ENCODE data around the gene SLC2A4.
A peak's percentile ranks its signal among the peaks of the same experiment; 100 is the strongest.

Gene SLC2A4

DNA sequence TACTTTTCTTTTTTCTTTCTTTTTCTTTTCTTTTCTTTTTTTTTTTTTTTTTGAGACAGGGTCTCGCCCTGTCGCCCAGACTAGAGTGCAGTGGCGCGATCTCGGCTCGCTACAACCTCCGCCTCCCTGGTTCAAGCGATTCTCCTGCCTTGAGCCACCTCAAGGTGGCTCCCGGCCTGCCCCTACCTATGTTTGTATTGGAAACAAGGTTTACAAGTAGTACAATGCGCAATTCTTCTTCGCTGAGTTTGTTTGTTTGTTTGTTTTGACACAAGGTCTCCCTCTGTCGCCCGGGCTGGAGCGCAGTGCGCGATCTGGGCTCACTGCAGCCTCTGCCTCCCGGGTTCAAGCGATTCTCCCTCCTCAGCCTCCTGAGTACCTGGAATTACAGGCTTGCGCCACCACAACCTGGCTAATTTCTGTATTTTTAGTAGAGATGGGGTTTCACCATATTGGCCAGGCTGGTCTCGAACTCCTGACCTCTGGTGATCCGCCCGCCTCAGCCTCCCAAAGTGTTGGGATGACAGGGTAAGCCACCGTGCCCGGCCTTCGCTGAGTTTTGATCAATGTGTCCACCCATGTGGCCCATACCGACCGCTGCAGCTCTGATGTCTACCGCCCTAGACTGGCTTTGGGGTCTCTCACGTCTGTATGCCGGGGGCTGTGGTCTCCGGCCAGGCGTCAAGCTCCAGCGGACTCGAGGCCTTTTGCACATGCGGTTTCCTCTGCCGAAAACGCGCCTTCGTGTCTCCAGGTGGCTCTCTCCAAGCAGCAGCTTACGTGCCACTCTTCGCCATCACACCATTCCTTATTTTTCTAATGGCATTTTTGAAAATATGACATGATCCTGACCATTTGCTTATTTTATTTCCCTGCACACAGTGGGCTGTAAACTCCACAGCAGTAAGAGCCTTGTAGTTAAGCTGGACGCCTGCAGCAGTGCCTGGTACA lies 14.0 kb downstream of the SLC2A4 start:
- Histone ChIP-seq H3K4me1 (ENCODE audit: control insufficient read depth, low read depth, low read length) (peaks cover 7% of the 10 kb centered on the region), H3K9me3 (ENCODE audit: control insufficient read depth, low read depth, low read length) (no peaks in the 10 kb centered on the region), H3K9ac (ENCODE audit: low read length) (no peak overlapping the region), H3K36me3 (ENCODE audit: control insufficient read depth, low read depth, low read length) (no peaks in the 10 kb centered on the region), H3K27me3 (ENCODE audit: control insufficient read depth, insufficient read depth, low read length) (peaks cover 47% of the 10 kb centered on the region), H3K27ac (ENCODE audit: low read length) (no peak overlapping the region), H3K4me3 (ENCODE audit: low read length) (peak overlapping the region; percentile 47)

DNA sequence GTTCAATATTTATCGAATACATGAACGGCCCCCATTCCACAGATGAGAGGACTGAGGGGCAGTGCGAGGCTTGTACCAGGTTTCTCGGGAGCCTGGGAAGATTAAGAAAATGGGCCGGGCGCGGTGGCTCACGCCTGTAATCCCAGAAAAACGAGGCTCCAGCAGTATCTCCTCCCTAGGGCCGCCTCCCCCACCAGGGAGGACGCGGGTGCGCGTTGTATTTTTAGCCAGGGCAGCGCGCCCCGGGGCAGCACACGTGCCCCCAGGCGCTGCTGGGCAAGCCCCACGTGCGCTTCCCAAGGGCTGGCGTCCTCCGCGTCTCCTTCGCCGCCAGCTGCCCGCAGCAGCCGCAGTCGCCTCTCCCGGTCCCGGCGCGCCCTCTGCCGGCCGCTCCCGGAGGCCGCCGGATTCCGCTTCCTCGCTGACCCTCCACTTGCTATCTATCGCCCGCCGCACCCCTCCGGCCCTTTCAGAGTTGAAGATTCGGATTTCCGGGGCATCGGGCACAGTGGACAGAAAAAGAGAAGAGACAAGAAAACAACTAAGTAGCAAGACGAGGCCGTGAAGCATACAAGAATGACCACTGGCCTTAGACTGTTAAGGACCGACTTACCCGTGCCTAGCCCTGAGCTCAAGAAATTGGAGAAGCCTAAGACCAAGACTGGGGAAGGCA lies 14.8 kb downstream of the SLC2A4 start:
- no peaks in the 10 kb centered on the region for H3K9me3 ChIP-seq (ENCODE audit: control insufficient read depth, low read depth, low read length)
- peak overlapping the region; percentile 27 for H3K4me3 ChIP-seq (ENCODE audit: low read length)
- no peak overlapping the region for H3K9ac ChIP-seq (ENCODE audit: low read length)
- H3K27me3 ChIP-seq (ENCODE audit: control insufficient read depth, insufficient read depth, low read length), result peaks cover 47% of the 10 kb centered on the region
- H3K36me3 ChIP-seq (ENCODE audit: control insufficient read depth, low read depth, low read length), result no peaks in the 10 kb centered on the region
- no peak overlapping the region for H3K27ac ChIP-seq (ENCODE audit: low read length)
- H3K4me1 ChIP-seq (ENCODE audit: control insufficient read depth, low read depth, low read length), result peaks cover 7% of the 10 kb centered on the region

DNA sequence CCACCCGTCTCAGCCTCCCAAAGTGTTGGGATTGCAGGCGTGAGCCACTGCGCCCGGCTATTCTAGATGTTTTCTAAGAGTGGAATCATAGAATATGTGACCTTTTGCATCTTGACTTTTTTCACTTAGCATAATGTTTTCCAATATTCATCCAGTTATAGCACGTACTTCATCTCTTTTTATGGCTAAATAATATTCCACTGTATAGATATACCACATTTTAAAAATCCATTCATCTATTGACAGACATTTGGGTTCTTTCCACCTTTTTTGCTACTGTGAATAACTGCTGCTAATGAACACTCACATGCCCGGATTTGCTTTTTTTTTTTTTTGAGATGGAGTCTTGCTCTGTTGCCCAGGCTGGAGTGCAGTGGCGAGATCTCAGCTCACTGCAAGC lies 22.7 kb downstream of the SLC2A4 start:
- Histone ChIP-seq H3K9ac (ENCODE audit: low read length) (no peak overlapping the region), H3K36me3 (ENCODE audit: control insufficient read depth, low read depth, low read length) (peaks cover under 1% of the 10 kb centered on the region), H3K9me3 (ENCODE audit: control insufficient read depth, low read depth, low read length) (no peaks in the 10 kb centered on the region), H3K27ac (ENCODE audit: low read length) (no peak overlapping the region), H3K4me1 (ENCODE audit: control insufficient read depth, low read depth, low read length) (no peaks in the 10 kb centered on the region), H3K27me3 (ENCODE audit: control insufficient read depth, insufficient read depth, low read length) (no peaks in the 10 kb centered on the region), H3K4me3 (ENCODE audit: low read length) (no peak overlapping the region)

DNA sequence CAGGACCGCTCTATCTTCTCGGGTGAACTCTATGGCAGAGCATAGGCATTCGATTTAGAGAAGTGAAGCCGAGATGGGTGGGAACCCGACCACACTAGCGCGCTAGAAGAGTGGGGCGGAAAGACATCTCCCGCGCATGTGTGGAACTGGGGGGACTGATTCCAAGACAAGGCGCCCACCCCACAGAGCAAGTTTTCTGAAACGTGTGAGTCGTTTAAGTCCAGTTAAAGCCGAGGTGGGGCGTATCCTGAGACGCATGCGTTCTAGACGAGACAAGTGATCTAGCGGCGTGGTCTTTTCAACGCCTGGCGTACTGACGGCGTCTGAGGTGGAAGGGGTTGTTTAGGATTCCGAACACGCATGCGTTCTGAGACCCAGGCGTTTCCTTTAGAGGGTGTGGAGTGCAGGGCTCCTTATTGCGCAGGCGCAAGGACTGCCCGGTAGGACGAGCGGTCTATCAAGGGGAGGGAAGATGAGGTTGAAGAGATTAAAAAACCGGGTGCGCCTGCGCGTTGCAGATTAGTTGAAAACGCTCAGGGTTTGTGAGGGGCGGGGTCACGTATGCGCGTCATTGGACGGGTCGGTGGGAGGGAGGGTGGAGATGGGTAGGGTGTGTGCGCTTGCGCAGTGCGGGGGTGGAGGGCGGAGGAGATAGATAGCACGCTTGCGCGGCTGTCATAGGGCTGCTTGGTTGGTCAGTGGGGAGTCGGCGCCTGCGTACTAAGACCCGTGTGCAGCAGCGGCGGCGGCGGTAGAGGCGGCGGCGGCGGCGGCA lies 25.6 kb downstream of the SLC2A4 start, which contains the start of gene EIF5A:
TSS of gene EIF5A (plus strand) at position 718 of the 775 bp plus-strand sequence. CDS start 2,008 bp downstream, outside the sequence.
- Histone ChIP-seq H3K9ac (ENCODE audit: low read length) (peak within 1 kb of the TSS; percentile 100), H3K4me1 (ENCODE audit: control insufficient read depth, low read depth, low read length) (no peaks in the 10 kb centered on the region), H3K27ac (ENCODE audit: low read length) (peak within 1 kb of the TSS; percentile 91), H3K27me3 (ENCODE audit: control insufficient read depth, insufficient read depth, low read length) (no peaks in the 10 kb centered on the region), H3K36me3 (ENCODE audit: control insufficient read depth, low read depth, low read length) (peaks cover 27% of the 10 kb centered on the region), H3K4me3 (ENCODE audit: low read length) (peak within 1 kb of the TSS; percentile 94), H3K9me3 (ENCODE audit: control insufficient read depth, low read depth, low read length) (no peaks in the 10 kb centered on the region)

DNA sequence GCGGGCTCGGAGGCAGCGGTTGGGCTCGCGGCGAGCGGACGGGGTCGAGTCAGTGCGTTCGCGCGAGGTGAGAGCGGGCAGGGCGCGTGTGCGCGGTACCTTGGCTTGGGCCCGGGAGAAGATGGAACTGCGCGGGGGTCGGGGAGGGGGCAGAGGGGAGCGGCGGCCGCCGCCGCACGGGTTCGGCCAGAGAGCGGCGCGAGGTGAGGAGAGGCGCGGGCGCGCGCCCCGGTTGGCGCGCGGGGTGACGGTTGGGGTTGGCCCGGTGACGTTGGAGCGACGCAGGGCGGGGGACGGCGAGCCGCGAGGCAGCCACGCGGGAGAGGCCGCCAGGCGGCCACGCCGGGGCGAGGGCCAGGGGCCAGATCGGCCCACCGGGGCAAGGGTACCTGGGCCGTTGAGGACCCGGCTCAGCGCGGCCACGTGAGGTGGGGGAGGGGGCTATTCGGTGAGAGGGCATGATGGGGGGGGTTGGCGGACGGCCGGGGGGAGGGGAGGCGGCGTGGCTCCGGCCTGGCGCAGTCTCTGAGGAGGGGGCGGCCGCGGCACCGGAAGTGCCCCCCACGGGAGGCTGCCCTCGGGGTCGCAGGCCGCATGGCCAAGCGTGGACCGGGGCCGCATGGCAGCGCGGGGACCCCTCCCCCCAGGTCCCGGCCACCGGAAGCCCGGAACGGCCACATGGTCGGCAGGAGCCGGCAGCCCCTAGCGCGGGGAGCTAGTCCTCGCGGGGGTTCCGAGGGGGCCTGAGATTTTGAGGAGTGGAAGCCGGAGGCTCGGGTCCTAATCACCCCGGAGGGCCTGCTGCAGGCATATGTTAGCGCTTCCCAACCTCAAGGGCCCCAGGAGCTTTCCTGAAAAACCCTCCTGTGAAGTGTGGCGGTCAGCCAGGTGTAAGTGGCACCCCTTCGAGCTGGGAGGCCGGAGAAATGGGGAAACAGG lies 26.4 kb downstream of the SLC2A4 start:
- Histone ChIP-seq H3K9ac (ENCODE audit: low read length) (peak overlapping the region; percentile 100), H3K4me3 (ENCODE audit: low read length) (peak overlapping the region; percentile 94), H3K4me1 (ENCODE audit: control insufficient read depth, low read depth, low read length) (no peaks in the 10 kb centered on the region), H3K36me3 (ENCODE audit: control insufficient read depth, low read depth, low read length) (peaks cover 36% of the 10 kb centered on the region), H3K9me3 (ENCODE audit: control insufficient read depth, low read depth, low read length) (no peaks in the 10 kb centered on the region), H3K27ac (ENCODE audit: low read length) (peak overlapping the region; percentile 91), H3K27me3 (ENCODE audit: control insufficient read depth, insufficient read depth, low read length) (no peaks in the 10 kb centered on the region)

DNA sequence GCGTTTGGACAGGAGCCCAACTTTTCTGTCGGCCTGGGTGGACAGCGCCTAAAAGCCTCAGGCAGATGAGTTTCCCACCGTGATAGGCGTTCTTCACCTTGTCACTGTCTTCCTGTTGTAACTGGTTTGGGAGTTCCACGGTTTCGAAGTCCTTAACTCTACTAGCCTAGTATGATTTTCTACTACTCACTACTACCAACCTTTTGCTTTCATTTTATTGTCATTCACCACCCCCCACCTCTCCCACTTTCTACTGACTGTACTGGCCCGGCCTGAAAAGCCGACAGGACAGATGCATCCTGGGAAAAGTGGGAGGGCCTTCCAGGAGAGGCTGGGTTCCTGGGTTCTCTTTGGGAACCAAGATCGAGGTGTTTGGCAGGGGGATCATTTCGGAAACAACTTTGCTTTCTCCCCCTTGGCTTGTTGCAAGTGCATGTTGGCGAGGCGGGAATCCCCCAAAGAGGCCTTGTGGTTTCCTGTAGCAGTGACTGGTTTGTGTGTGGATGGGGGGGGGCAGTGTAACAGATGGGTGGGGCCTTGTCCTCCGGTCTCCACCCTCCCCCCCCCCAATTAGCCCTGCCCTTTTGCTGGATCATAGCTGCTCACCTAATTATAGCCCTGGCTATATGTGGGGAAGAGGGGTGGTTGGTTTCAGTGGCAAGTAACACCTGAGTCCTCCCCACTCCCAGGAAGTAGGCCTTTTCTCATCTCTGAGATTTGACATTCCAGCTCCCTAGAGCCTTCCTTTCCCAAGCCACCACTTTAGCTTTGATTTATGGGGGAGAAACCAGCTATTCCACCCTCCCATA lies 27.3 kb downstream of the SLC2A4 start:
- Histone ChIP-seq H3K27me3 (ENCODE audit: control insufficient read depth, insufficient read depth, low read length) (no peaks in the 10 kb centered on the region), H3K4me3 (ENCODE audit: low read length) (peak overlapping the region; percentile 94), H3K9me3 (ENCODE audit: control insufficient read depth, low read depth, low read length) (no peaks in the 10 kb centered on the region), H3K9ac (ENCODE audit: low read length) (peak overlapping the region; percentile 100), H3K27ac (ENCODE audit: low read length) (peak overlapping the region; percentile 91), H3K36me3 (ENCODE audit: control insufficient read depth, low read depth, low read length) (peaks cover 44% of the 10 kb centered on the region), H3K4me1 (ENCODE audit: control insufficient read depth, low read depth, low read length) (peaks cover 2% of the 10 kb centered on the region)

DNA sequence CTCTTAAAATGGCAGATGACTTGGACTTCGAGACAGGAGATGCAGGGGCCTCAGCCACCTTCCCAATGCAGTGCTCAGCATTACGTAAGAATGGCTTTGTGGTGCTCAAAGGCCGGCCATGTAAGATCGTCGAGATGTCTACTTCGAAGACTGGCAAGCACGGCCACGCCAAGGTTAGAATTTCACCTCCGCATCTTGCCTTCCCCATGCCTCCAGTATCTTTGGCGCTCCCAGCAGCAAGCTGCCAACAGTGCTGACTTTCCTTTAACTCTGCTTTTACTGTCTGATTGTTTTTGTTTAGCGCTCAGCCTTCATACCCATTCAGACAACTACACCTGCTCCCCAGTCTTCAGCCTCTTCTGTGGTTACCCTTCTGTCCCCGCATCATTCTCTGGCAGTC lies 28.1 kb downstream of the SLC2A4 start:
- H3K36me3 ChIP-seq (ENCODE audit: control insufficient read depth, low read depth, low read length), result peaks cover 47% of the 10 kb centered on the region
- no peak overlapping the region for H3K9ac ChIP-seq (ENCODE audit: low read length)
- no peak overlapping the region for H3K27ac ChIP-seq (ENCODE audit: low read length)
- no peaks in the 10 kb centered on the region for H3K27me3 ChIP-seq (ENCODE audit: control insufficient read depth, insufficient read depth, low read length)
- H3K9me3 ChIP-seq (ENCODE audit: control insufficient read depth, low read depth, low read length), result no peaks in the 10 kb centered on the region
- peak overlapping the region; percentile 94 for H3K4me3 ChIP-seq (ENCODE audit: low read length)
- peaks cover 8% of the 10 kb centered on the region for H3K4me1 ChIP-seq (ENCODE audit: control insufficient read depth, low read depth, low read length)

DNA sequence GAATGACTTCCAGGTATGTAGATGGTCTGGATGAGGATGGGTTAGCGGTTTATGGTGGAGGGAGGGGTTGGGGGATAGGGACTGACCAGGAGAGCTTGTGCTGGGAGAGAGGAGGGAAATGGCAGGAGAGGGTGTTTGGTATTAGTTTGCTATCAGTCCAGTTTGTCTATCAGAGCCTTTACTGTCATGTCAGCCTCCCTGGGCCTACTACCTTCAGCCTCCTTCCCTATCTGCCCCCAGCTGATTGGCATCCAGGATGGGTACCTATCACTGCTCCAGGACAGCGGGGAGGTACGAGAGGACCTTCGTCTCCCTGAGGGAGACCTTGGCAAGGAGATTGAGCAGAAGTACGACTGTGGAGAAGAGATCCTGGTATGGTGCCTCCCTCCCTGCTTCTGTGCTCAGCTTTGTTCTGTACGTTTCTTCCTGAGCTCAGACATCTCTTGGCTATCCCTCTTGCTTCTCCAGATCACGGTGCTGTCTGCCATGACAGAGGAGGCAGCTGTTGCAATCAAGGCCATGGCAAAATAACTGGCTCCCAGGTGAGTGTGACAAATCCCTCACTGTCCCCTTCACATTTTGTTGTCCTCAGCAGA lies 29.7 kb downstream of the SLC2A4 start:
- Histone ChIP-seq H3K9me3 (ENCODE audit: control insufficient read depth, low read depth, low read length) (no peaks in the 10 kb centered on the region), H3K9ac (ENCODE audit: low read length) (no peak overlapping the region), H3K27me3 (ENCODE audit: control insufficient read depth, insufficient read depth, low read length) (no peaks in the 10 kb centered on the region), H3K27ac (ENCODE audit: low read length) (no peak overlapping the region), H3K36me3 (ENCODE audit: control insufficient read depth, low read depth, low read length) (peaks cover 51% of the 10 kb centered on the region), H3K4me1 (ENCODE audit: control insufficient read depth, low read depth, low read length) (peaks cover 11% of the 10 kb centered on the region), H3K4me3 (ENCODE audit: low read length) (no peak overlapping the region)

DNA sequence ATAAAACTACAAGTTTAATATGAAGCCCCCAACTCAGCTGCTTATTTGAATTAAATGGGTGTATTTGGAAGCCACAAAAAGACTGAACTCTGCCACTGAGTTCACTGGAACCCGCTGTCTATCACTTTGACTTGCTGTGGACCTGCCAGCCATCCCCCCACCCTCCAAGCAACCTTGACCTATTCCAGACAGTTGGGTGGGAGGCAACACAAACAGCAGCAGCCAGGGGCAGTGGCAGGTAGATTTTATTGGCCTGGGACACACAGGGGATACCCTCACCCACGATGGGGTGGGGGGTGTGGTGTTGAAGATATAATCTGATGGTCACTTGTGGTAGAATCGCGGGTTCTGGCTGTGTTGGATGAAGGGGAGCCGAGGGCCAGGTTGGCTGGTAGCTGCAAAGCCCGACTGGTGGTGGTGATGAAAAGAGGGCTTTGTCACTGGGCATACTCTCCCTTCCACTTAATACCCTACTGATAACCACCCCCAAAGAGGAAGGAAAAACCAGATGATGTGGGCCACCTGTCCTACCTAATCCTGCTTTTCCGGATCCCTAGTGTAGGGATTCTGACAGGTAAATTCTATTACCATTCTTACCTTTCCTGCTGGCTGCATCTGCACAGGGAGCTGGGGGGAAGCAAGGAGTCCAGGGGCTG lies 31.0 kb downstream of the SLC2A4 start:
- Histone ChIP-seq H3K27me3 (ENCODE audit: control insufficient read depth, insufficient read depth, low read length) (no peaks in the 10 kb centered on the region), H3K27ac (ENCODE audit: low read length) (no peak overlapping the region), H3K4me3 (ENCODE audit: low read length) (no peak overlapping the region), H3K36me3 (ENCODE audit: control insufficient read depth, low read depth, low read length) (peaks cover 57% of the 10 kb centered on the region), H3K4me1 (ENCODE audit: control insufficient read depth, low read depth, low read length) (peaks cover 11% of the 10 kb centered on the region), H3K9ac (ENCODE audit: low read length) (no peak overlapping the region), H3K9me3 (ENCODE audit: control insufficient read depth, low read depth, low read length) (no peaks in the 10 kb centered on the region)
